Transverse colon (tissue), 4 donors: ENCODE data around the gene PUM2.

ENCODE experiments used
- CTCF ChIP-seq, 5 experiments: fragments of 200-600 bp in 3 of 5; fragments of 450-650 bp in 2 of 5; sonication (generic) in 3 of 5; IDR thresholded peaks; 1 replicate in 2 of 5; 2 replicates in 3 of 5; pipeline ENCODE4 v1.5.1; 2016 to 2017; ENCODE audit warnings: antibody characterized with exemption in 5 of 5, inconsistent platforms in 3 of 5, mild to moderate bottlenecking in 2 of 5, moderate library complexity in 1 of 5
- POLR2A ChIP-seq: fragments of 450-650 bp; IDR thresholded peaks from one replicate; pipeline ENCODE4 v1.6.1; 2016; ENCODE audit warnings: antibody characterized with exemption, mild to moderate bottlenecking, moderate library complexity
- POLR2AphosphoS5 ChIP-seq, 3 donors: sonication (generic); formaldehyde crosslinking; IDR thresholded peaks; one replicate each; pipeline ENCODE4 v1.6.1; 2016; ENCODE audit warnings: antibody characterized with exemption in 3 of 3

DNA sequence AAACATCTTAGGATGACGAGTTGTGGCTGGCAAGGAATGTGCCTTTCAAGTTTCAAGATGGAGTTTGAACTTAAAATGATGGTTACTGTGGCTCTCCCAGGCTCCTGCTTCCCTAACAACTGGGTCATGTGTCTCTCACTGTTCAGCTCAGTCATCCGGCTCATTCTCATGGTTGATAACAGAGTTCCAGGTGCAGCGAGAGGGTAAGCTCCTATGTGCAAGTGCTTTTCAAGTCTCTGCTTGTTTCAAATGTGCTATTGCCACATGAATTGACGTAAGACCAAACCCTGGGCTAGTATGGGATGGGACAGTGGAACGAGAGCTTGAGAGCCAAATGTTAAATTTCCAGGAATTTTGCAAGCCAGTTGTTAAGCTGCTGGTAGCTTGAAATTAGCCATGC lies 19.5 kb upstream of the PUM2 start:
- TF ChIP-seq POLR2A (no peak), CTCF (IDR thresholded peaks at IDR 0.05) (no peak), POLR2AphosphoS5 (IDR thresholded peaks at IDR 0.05) (no peak)
